Breast epithelium (tissue), 4 donors: ENCODE measurements around the gene CCSER1. TPM values are rescaled to one million over a fixed set of nuclear protein-coding genes. Genes with fewer than 3 reads are reported as not detected.
"Not testable (repeated sequence)": the region's sequence is repeated elsewhere in the genome, so short reads cannot be mapped to it uniquely, and the experiment has no call there.

Experiments used
- DNase-seq, 2 donors: peaks; one replicate each; pipeline ENCODE4 v3.0.0-alpha.2; 2019; ENCODE audit warnings: low spot score in 2 of 2
- H3K27ac ChIP-seq, 2 donors: fragments of 200-600 bp; sonication (generic) in 1 of 2; one replicate each; pipeline ENCODE4 v1.5.1; 2016 to 2019; ENCODE audit warnings: mild to moderate bottlenecking in 1 of 2
- H3K27me3 ChIP-seq, 2 donors: fragments of 200-600 bp; sonication (generic) in 1 of 2; one replicate each; pipeline versions ENCODE4 v1.5.1 to v1.6.0; 2017 to 2019; ENCODE audit warnings: control low read depth in 1 of 2, mild to moderate bottlenecking in 1 of 2
- H3K36me3 ChIP-seq: fragments of 200-600 bp; one replicate; pipeline ENCODE4 v1.5.1; 2019
- H3K4me1 ChIP-seq, 2 donors: fragments of 200-600 bp; sonication (generic); one replicate each; pipeline ENCODE4 v1.5.1; 2016 to 2019; ENCODE audit warnings: control low read depth in 1 of 2
- H3K4me3 ChIP-seq, 3 donors: fragments of 200-600 bp; sonication (generic); 1 replicate in 2 of 3; 2 replicates in 1 of 3; pipeline ENCODE4 v1.5.1; 2016 to 2019; ENCODE audit warnings: mild to moderate bottlenecking in 3 of 3, moderate library complexity in 2 of 3
- H3K9me3 ChIP-seq, 2 donors: fragments of 200-600 bp; sonication (generic) in 1 of 2; one replicate each; pipeline ENCODE4 v1.5.1; 2016 to 2019; ENCODE audit warnings: control low read depth in 1 of 2
- CTCF ChIP-seq, 3 donors: fragments of 450-650 bp; IDR thresholded peaks; one replicate each; pipeline ENCODE4 v1.5.1; 2016 to 2017; ENCODE audit warnings: antibody characterized with exemption in 3 of 3, mild to moderate bottlenecking in 3 of 3, moderate library complexity in 3 of 3
- POLR2A ChIP-seq: fragments of 450-650 bp; IDR thresholded peaks from one replicate; pipeline ENCODE4 v1.6.1; 2016; ENCODE audit warnings: antibody characterized with exemption, mild to moderate bottlenecking, moderate library complexity
- POLR2AphosphoS5 ChIP-seq, 3 donors: sonication (generic); formaldehyde crosslinking; IDR thresholded peaks; one replicate each; pipeline ENCODE4 v1.6.1; 2017; ENCODE audit warnings: antibody characterized with exemption in 3 of 3
- intact Hi-C: fragments of 100-400 bp; cut with DNase I; formaldehyde crosslinking; loops from one replicate; pipeline ENCODE4 v1.15.1; 2023; ENCODE audit warnings: low total_unique reads
- total RNA-seq, 3 donors: library from RNA; depleted of rRNA; stranded (reverse); fragments of >200 nt; gene quantifications; one replicate each; pipeline ENCODE4 v1.1.0, GENCODE V29; 2016

CCSER1 gene
- total RNA-seq, 3 donors from 2014 or later: 6.4 to 73.3 (median 55.7) TPM

GRCh38 chr4:91359041-91360031, 1232.1 kb downstream of the CCSER1 start:
- no peak for TF ChIP-seq POLR2AphosphoS5 (IDR thresholded peaks at IDR 0.05)
- no peak for TF ChIP-seq POLR2A
- TF ChIP-seq CTCF (IDR thresholded peaks at IDR 0.05): no peak

GRCh38 chr4:91362125-91362524, 1234.9 kb downstream of the CCSER1 start:
- TF ChIP-seq POLR2A (no peak), CTCF (IDR thresholded peaks at IDR 0.05) (no peak), POLR2AphosphoS5 (IDR thresholded peaks at IDR 0.05) (no peak)
- intact Hi-C loops: no loop called here

More at GRCh38 chr4:91359041-91360031, 1232.1 kb downstream of the CCSER1 start:
- H3K27ac ChIP-seq: no peak overlapping the region
- H3K4me1 ChIP-seq: no peaks in the 10 kb centered on the region
- no peaks in the 10 kb centered on the region for H3K27me3 ChIP-seq
- no peak for DNase-seq
- intact Hi-C loops: no loop called here
- no peaks in the 10 kb centered on the region for H3K36me3 ChIP-seq
- no peak overlapping the region for H3K4me3 ChIP-seq
- no peaks in the 10 kb centered on the region for H3K9me3 ChIP-seq

GRCh38 chr4:91366554-91366953, 1239.4 kb downstream of the CCSER1 start:
- intact Hi-C loops: no loop called here

More at GRCh38 chr4:91362125-91362524, 1234.9 kb downstream of the CCSER1 start:
- H3K36me3 ChIP-seq: no peaks in the 10 kb centered on the region
- no peak overlapping the region for H3K27ac ChIP-seq
- H3K4me3 ChIP-seq: no peak overlapping the region
- no peaks in the 10 kb centered on the region for H3K9me3 ChIP-seq
- H3K27me3 ChIP-seq: no peaks in the 10 kb centered on the region
- DNase-seq: no peak
- no peaks in the 10 kb centered on the region for H3K4me1 ChIP-seq

GRCh38 chr4:91369116-91369515, 1241.9 kb downstream of the CCSER1 start:
- H3K27me3 ChIP-seq: no peaks in the 10 kb centered on the region
- H3K4me3 ChIP-seq: no peak overlapping the region
- intact Hi-C loops: no loop called here
- no peaks in the 10 kb centered on the region for H3K9me3 ChIP-seq
- no peak for DNase-seq
- no peaks in the 10 kb centered on the region for H3K36me3 ChIP-seq
- H3K4me1 ChIP-seq: no peaks in the 10 kb centered on the region
- TF ChIP-seq POLR2AphosphoS5 (IDR thresholded peaks at IDR 0.05) (no peak), POLR2A (no peak), CTCF (IDR thresholded peaks at IDR 0.05) (no peak)
- H3K27ac ChIP-seq: no peak overlapping the region

More at GRCh38 chr4:91366554-91366953, 1239.4 kb downstream of the CCSER1 start:
- no peaks in the 10 kb centered on the region for H3K27me3 ChIP-seq
- H3K36me3 ChIP-seq: no peaks in the 10 kb centered on the region
- no peak for TF ChIP-seq CTCF (IDR thresholded peaks at IDR 0.05)
- no peak for TF ChIP-seq POLR2AphosphoS5 (IDR thresholded peaks at IDR 0.05)
- TF ChIP-seq POLR2A: no peak
- H3K9me3 ChIP-seq: no peaks in the 10 kb centered on the region
- no peak overlapping the region for H3K27ac ChIP-seq
- no peak for DNase-seq
- H3K4me3 ChIP-seq: no peak overlapping the region
- H3K4me1 ChIP-seq: no peaks in the 10 kb centered on the region

- no peak for TF ChIP-seq CTCF (IDR thresholded peaks at IDR 0.05)
- TF ChIP-seq POLR2AphosphoS5 (IDR thresholded peaks at IDR 0.05): no peak
- no peak for TF ChIP-seq POLR2A
- no peak overlapping the region for H3K27ac ChIP-seq
- H3K4me1 ChIP-seq: no peaks in the 10 kb centered on the region
- no peak for DNase-seq
- H3K9me3 ChIP-seq: peaks cover 0 to 10% of the 10 kb centered on the region in 2 donors
- H3K4me3 ChIP-seq: no peak overlapping the region
- no peaks in the 10 kb centered on the region for H3K27me3 ChIP-seq
- intact Hi-C loops: no loop called here
- no peaks in the 10 kb centered on the region for H3K36me3 ChIP-seq
Measured at GRCh38 chr4:91373546-91373945, 1246.4 kb downstream of the CCSER1 start.

- intact Hi-C loops, H3K27ac ChIP-seq, DNase-seq, H3K27me3 ChIP-seq, H3K4me1 ChIP-seq, H3K36me3 ChIP-seq, H3K9me3 ChIP-seq, H3K4me3 ChIP-seq: not testable (repeated sequence)
Measured at GRCh38 chr4:91405431-91405830, 1278.2 kb downstream of the CCSER1 start.
